HG03280 (cell line): ENCODE measurements around the gene PNPLA1.
"Not testable (repeated sequence)": the region's sequence is repeated elsewhere in the genome, so short reads cannot be mapped to it uniquely, and the experiment has no call there.

ENCODE experiments used
- ATAC-seq: cut with Tn5 transposase; IDR thresholded peaks from one replicate; pipeline ENCODE4 v1.9.1; 2021; ENCODE audit warnings: mild to moderate bottlenecking, moderate library complexity; ENCODE audit not compliant: unreplicated experiment

PNPLA1 gene

DNA sequence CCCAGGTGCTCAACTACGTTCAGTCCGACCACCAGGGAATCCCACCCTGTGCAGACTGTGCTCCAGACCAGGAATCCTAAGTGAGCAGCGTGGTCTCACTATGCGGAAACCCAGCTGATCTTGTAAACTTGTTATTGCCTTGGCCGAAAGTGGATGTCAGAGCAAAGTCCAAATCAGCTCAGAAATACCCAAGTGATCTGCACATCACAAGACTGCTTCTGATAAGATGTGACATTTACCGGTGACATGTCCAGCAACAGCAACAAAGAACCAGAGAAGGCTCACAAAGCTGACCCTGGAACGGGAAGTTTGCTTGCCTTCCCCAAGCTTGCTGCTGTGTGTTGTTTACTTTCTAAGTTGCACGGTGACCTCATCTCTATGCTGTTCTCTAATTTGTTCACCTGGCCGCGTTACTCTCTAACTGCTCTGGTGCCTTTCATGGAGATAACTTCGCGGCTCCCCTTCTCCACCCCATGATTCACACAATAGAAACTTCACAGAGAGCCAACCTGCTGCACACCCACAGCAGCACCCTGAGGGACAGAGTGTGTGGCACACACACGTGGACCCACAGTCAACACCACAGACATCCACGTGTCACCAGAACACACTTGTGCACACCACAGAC is 65.1 kb downstream of the PNPLA1 start:
- no peak for ATAC-seq

DNA sequence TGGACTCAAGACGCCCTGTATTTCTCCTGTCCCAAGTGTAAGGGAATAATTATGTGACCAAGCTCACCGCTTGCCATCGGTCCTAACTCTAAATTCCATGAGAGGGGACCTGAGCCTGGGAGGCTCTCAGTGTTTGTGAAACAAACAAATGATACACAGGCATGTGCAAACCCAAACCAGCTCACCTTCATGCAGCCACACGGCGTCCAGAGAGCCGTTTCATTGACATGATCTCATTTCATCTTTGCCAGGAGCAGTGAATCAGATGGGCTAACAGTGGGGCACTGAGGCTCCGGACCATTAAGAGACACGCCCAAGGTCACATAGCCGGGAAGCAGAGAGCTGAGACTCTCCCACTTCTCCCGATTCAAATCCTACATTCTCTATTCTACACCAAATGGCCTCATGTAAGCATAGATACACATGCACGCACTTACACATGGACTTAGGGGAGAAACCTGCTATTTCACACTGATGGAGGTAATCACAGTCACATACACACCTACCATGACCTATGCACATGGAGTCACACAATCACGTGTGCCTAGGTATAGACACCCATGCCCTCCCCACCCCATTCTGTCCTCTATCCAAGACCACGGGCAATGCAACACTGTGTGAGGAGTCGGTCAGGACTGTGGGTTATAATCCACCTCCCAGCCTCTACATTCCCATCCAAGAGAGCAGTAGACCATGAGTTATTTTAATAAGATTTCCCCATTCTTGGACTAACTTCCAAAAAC is 65.8 kb downstream of the PNPLA1 start:
- ATAC-seq, result no peak

DNA sequence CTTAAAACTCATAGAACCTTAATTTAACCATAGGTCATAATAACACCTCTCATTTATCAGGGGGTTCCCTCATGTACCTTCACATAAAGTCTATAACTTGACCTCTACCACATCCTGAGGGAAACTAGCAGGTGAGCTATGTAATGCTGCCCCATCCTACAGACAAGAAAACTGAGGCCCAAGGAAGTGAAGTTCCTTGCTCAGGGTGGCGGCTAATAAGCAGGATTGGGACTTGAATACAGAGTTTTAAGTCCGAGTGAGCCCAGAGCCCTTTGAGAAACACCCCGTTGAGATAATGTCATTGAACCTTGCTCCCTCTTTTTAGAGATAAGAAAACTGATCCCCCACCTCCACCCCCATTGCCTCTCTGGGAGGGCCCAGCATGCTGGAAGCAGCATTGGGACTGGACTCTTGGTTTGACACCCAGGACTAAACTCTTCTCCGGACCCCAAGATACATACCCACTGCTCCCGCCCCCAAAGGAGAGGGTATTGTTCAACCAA is 66.4 kb downstream of the PNPLA1 start:
- ATAC-seq, result no peak

DNA sequence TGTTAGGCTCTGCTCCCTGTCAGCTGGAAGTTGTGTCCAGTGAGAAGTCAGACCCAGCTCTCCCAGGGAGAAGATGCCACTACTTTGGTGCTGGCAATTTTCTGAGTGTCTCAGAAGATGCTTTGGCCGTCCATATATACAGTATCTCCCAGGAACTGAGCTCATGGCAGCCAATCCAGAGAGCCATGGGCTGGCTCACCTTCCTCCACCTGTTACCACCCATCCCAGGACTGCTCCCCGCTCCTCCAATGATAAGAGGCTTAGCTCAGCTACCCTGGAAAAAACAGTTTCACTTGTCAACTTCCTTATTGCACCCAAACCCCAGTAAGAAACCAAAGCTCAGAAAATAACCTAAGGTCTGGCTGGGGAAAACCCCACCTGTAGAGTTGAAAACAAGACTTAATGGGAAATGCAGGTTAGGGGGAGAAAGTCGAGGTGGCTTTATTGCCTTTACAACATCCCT is 67.0 kb downstream of the PNPLA1 start, which contains the start of gene BNIP5:
BNIP5 (minus strand) TSS at position 110 of the 463 bp plus-strand sequence. CDS start 6,198 bp downstream, outside the sequence.
- ATAC-seq, result no peak

DNA sequence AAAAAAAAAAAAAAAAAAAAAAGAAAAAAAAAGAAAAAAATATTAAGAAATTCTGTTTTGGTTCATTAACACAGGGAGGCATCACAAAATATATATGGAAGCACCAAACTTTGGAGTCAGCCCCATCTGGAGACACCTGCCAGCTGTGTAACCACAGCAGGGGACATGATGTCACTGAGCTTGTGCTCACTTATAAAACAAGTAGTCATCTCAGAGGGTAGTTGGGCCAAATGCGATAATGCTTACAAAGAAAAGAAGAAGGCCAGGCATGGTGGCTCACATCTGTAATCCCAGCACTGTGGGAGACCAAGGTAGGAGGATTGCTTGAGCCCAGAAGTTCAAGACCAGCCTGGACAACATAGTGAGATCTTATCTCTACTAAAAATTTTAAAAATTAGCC is 68.0 kb downstream of the PNPLA1 start:
- no peak for ATAC-seq

DNA sequence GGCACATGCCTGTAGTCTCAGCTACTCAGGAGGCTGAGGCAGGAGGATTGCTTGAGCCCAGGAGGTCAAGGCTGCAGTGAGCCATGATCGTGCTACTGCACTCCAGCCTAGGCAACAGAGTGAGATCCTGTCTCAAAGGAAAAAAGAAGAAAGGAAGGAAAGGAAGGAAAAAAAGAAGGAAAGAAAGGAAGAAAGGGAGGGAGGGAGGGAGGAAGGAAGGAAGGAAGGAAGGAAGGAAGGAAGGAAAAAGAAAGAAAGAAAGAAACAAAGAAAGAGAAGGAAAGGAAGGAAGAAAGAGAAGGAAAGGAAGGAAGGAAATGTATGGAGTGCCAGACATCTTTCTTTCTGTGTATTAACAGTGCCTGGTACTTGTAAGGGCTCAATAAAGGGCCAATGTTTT is 68.4 kb downstream of the PNPLA1 start:
- not testable (repeated sequence) for ATAC-seq

DNA sequence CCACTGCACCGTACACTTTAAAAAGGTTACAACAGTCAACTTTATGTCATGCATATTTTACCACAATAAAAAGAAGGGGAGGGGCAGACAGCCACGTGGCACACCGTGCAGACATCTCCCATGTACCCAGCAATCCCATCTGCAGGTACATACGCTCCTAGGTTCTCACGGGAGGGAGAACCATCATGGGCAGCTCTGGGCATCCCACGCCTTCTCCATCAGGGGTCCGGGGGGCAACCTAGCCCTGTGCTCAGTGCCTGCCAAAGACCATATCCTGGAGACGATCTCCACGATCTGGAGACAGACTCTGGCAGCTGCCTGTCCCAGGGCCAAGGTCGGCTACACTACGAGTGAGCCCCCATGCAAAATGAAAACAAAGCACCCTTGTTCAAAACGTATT is 69.3 kb downstream of the PNPLA1 start:
- no peak for ATAC-seq

DNA sequence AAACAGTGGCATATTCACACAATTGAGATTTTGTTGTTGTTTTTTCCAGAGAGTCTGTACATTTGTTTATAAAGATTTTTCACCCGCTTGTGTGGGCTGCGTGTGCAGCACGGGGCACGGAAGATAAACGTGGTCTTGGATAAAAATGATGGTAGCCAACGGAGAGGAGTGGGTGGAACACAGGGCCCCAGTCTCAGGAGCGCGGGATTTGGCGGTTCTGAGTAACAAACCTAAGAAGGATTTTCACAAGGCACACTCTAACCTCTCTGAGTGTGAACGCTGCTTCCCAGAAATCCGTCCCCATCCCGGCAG is 70.4 kb downstream of the PNPLA1 start:
- no peak for ATAC-seq

DNA sequence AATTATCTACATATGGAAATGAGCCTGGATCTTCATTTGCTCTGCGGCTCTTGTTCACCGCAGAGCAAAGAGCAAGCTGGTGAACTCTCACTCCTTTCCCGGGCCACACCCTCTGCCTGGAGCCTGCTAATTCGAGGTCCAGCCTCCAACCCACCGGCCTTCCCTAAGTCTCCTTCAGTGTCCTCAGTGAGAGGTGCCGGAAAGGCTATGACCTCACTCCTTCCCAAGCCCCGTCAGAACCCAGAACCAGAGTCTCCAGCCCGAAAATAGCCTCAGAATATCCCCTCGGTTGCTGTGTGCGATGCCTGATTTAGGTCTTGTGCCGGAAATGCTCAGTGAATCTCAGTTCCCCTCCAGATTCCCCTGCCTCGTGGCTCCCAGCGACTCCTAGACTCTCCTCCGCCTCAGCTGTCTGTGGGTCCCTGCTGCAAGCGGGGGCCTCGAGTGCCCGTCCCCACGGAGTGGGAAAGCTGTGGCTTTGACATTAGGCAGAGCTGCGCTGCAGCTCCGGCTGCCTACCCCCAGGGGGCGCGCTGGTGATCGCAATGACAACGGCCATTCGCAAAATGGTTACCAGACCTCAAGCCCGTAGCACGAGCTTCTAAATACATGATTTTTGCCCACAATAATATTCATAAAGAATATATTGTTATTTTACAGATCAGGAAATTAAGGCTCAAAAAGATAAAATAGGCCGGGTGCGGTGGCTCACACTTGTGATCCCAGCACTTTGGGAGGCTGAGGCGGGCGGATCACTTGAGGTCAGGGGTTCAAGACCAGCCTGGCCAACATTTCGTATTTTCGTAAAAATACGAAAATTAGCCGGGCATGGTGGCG is 71.0 kb downstream of the PNPLA1 start:
- ATAC-seq, result no peak

DNA sequence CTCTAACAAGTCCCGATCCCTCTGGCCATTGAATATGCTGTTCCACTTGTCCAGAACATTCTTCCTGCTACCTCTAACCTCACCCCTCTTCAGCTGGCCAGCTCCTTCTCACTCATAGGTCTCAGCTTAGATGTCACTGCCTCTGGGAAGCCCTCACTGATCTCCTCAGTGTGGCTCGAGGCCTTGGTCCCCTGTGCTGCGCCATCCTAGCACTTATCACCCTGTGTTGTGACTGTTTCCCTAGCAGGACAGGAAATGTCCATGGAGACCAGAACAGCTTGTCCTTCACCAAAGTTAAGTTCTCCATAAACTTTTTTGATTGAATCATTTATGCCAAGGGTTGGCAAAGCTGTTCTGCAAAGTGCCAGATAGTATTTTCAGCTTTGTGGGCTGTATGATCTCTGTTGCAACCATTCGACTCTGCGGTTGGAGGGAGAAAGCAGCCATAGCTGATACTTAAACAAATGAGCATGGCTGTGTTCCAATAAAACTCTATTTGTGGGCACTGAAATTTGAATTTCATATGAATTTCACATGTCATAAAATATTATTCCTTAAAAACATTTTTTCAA is 73.3 kb downstream of the PNPLA1 start:
- ATAC-seq, result no peak

DNA sequence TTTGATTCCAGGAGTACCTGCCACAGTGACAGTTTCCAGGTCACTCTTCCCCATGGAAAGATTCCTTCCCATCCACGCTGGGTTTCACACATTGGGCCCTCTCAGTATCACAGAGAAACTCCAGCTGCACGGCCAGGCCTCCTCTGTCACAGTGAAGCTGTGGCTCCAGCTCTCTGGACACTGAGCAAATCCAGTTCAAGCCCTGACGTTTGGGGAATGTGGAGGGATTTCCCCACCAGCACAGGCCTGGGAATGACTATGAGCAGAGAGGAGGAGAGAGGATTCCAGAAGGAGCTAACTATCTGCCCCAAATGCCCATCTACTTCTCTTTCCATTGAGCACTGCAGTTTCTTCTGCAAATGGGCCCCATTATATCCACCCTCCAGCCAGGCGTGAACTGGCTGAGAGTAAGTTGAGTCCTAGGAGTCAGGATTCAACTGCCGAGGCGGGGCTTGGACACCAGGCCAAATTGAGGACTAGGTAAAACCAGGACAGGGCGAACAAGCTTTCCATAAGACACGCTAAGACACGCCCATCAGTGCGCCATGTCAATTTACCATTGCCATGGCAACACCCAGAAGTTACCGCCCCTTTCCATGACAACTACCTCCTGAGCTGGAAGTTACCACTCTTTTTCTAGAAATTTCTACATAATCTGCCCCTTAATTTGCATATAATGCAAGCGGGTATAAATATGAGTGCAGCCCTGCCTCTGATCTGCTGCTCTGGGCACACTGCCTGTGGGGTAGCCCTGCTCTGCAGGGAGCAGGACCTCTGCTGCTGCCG is 76.0 kb downstream of the PNPLA1 start:
- ATAC-seq, result no peak

DNA sequence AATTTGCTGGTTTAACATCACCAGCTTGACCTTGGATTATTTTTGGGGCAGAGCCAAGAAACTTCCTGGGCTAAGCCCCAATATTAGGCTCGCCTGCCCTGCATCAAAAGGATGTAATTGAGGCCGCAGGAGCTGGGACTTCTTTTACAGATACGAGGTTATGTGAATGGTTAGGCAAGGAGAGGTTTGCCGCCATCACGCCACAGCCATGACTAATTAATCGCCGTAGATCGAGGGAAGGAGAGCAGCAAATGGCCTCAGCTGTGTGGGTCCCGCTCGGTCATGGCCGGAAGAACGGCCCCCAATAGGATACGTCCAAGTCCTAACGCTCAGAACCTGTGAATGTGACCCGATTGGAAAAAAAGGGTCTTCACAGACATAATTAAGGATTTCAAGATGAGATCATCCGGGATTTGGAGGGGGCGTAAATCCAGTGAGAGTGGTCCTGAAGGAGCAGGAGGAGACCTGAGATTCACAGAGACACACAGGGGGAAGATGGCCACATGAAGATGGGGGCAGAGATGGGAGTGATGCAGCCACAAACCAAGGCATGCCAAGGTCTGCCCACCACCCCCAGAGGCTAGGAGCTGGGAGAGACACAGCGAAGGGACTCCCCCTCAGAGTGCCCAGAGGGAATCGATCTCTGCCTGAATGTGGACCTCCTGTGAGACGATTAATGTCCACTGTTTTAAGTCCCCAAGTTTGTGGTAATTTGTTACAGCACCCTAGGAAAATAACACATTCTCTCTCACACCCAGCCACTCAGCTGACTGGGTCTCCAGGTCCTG is 76.8 kb downstream of the PNPLA1 start:
- ATAC-seq, result no peak

DNA sequence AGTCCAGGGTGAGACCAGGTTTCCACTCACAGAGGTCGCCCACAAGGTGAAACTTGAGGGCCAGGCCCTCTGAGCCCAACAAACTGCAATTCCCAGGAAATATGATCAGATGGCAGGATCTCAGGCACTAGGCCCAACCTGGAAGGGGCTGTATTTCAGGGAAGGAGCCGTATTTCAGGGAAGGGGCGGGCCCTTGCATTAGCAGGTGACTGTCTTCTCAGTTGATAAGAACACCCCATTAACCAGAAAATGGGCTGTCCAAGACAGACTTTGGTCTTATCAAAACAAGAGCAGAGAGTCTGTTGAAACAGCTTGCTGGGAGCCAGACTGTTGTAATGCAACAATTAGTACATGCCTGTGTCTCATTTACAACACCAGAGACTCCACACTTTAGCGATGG is 77.8 kb downstream of the PNPLA1 start:
- no peak for ATAC-seq

DNA sequence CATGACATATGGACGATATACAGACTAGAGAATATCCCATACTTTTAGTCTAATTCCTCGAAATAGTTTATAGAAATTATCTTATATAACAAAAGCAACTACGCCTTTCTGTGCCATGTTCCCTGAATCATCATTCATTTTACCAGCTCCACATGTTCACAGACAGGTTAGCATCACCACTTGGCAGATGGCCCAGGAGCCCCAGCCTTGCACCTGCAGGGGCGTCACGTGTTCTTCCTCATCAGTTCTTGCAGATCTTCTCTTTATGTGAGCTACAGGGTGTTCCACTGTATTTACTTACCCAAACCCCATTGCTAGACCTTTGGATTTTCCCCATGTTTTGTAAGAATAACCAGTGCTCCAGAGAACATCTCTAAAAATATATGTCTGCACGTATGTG is 79.4 kb downstream of the PNPLA1 start:
- ATAC-seq, result no peak

DNA sequence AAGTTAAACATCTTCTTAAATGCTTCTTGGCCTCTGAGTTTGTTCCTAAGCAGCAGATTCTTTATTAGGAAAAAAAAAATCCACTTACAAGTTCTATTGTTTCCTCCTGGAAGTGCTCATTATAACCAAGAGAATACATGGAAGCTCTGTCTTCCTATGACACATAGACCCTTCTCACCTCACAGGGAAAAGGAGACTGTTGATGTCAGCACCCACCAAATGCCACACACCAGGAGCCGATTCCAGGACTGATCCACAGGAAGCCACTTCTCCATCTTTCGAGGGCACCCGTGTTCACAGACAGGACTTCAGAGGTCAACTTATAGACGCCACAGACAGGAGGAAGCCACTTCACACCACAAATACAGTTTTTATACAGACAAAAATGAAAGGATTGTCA is 80.2 kb downstream of the PNPLA1 start:
- ATAC-seq, result no peak

DNA sequence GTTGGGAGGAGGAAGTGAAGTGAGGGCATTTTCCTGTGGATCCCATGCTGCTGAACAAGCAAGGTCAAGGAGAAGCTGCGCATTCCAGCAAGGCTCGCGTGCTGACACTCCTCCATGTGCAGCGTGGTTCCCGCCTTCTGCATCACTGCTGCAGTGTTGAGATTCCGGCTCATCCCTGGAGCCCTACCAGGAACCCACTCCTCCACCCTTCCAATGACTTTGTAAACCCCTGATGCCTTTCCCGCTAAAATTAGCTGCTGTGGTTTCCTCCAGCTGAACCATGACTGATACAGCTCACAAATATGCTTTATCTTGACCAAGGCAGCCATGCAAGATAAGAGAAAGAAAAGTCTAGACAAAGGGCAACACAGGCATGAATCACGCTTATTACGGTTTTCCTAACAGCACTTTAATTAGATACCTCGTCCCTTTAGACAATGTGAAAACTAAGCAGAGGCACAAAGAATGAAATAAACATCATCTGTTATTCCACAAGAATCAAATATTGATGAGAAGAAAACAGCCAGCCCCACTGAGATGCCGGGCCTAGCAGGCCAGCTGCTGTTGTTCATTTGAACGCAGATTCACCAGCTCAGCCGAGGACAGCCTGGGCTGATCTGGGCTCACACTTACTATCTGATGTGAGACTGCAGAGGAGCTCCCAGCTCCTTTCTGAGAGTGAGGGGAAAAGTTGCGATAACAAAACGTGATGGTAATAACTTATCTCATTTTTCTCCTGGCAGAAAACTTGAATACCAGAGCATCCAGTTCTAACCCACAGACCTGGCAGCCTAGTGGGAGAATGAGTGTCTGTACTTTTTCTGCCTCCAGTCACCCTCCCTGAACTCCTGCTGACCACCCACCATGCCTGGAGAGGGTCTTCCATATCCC is 81.1 kb downstream of the PNPLA1 start:
- ATAC-seq, result no peak

DNA sequence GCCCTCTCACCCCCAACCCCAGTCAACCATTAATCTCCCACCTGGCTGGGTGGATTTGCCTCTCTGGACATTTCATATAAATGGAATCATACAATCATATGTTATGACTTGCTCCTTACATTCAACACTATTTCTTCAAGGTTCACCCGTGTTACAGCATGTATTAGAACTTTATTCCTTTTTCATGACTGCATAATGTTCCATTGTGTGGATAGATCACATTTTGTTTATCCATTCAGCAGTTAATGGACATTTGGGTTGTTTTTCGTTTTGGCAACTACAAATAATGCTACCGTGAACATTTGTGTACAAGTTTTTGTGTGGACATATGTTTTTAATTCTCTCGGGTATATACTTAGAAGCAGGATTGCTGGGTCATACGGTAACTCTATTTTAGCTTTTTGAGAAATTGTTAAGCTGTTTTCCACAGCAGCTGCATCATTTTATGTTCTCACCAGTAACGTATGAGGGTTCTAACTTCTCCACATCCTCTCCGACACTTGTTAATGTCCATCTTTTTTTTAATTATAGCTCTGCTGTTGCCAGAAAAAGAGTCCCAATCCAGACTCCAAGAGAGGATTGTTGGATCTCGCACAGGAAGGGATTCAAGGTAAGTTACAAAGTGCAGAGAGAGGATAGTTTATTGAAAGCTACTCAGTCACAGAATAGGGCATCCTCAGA is 82.8 kb downstream of the PNPLA1 start:
- ATAC-seq, result no peak

DNA sequence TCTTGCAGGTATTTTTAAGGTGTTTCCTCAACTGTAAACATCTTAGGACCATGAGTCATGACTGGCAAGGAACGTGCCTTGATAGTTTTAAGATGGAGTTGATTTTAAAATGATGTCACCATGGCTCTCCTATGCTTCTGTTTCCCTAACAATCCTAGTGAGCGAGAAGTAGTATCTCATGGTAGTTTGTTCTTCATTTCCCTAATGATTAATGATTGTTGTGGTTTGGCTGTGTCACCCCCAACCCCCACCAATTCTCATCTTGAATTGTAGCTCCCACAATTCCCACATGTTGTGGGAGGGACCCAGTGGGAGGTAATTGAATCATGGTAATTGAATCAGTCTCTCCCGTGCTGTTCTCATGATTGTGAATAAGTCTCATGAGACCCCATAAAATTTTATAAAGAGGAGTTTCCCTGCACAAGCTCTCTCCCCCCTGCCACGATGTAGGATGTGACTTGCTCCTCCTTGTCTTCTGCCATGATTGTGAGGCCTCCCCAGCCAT is 83.6 kb downstream of the PNPLA1 start:
- no peak for ATAC-seq
